Mesodermal cell (in vitro differentiated cells): Measurements from ENCODE around the gene PVALB.

ENCODE experiments used
- H3K27ac ChIP-seq: 2 replicates; pipeline ENCODE4 v1.7.0; 2013; ENCODE audit warnings: mild to moderate bottlenecking, low read depth, low read length, moderate library complexity; ENCODE audit not compliant: severe bottlenecking
- H3K36me3 ChIP-seq: 2 replicates; pipeline ENCODE4 v1.7.1; 2013; ENCODE audit warnings: mild to moderate bottlenecking, low read length, moderate library complexity; ENCODE audit not compliant: control insufficient read depth, insufficient read depth
- H3K4me1 ChIP-seq: one replicate; pipeline ENCODE4 v1.7.1; 2013; ENCODE audit warnings: mild to moderate bottlenecking, low read length; ENCODE audit not compliant: insufficient read depth, control insufficient read depth, poor library complexity, severe bottlenecking
- H3K4me3 ChIP-seq: 2 replicates; pipeline ENCODE4 v1.7.0; 2013; ENCODE audit warnings: low read length, control low read depth, mild to moderate bottlenecking; ENCODE audit not compliant: insufficient read depth, poor library complexity, severe bottlenecking; ENCODE audit errors: extremely low read depth
- H3K9me3 ChIP-seq: 2 replicates; pipeline ENCODE4 v1.7.1; 2013; ENCODE audit warnings: mild to moderate bottlenecking, low read length, moderate library complexity; ENCODE audit not compliant: control insufficient read depth
- WGBS, 2 experiments: methylation state at CpG; one replicate each; pipeline ENCODE4 v1.1.5; 2013; ENCODE audit warnings: missing lambda C conversion rate in 2 of 2; ENCODE audit not compliant: insufficient coverage in 2 of 2; 5-methylcytosine and 5-hydroxymethylcytosine counted together

The PVALB gene

GRCh38 chr22:36858966-36859365, 42.1 kb upstream of the PVALB start:
- no peak overlapping the region for H3K27ac ChIP-seq
- H3K9me3 ChIP-seq, result no peaks in the 10 kb centered on the region
- H3K4me3 ChIP-seq, result no peak overlapping the region
- no peaks in the 10 kb centered on the region for H3K4me1 ChIP-seq
- no peaks in the 10 kb centered on the region for H3K36me3 ChIP-seq
- 56 to 100% methylated on average over 1 of the region's 2 CpGs for WGBS, 2 experiments

GRCh38 chr22:36858156-36858555, 41.3 kb upstream of the PVALB start:
- Histone ChIP-seq H3K27ac (no peak overlapping the region), H3K36me3 (no peaks in the 10 kb centered on the region), H3K4me3 (no peak overlapping the region), H3K9me3 (no peaks in the 10 kb centered on the region), H3K4me1 (no peaks in the 10 kb centered on the region)
- 73 to 80% methylated on average over 2 to 7 of the region's 9 CpGs for WGBS, 2 experiments

GRCh38 chr22:36856792-36857135, 39.9 kb upstream of the PVALB start:
- 76 to 79% methylated on average over 5 to 8 of the region's 8 CpGs for WGBS, 2 experiments
- Histone ChIP-seq H3K4me1 (no peaks in the 10 kb centered on the region), H3K27ac (no peak overlapping the region), H3K9me3 (no peaks in the 10 kb centered on the region), H3K36me3 (no peaks in the 10 kb centered on the region), H3K4me3 (no peak overlapping the region)

- no peaks in the 10 kb centered on the region for H3K4me1 ChIP-seq
- H3K9me3 ChIP-seq, result no peaks in the 10 kb centered on the region
- H3K4me3 ChIP-seq, result no peak overlapping the region
- no peaks in the 10 kb centered on the region for H3K36me3 ChIP-seq
- WGBS, 2 experiments, result 11 to 20% methylated on average over 20 to 29 of the region's 30 CpGs
- no peak overlapping the region for H3K27ac ChIP-seq
These were observed 39.4 kb upstream of the PVALB start for GRCh38 chr22:36856121-36856791.

GRCh38 chr22:36855478-36855877, 38.6 kb upstream of the PVALB start:
- H3K9me3 ChIP-seq, result no peaks in the 10 kb centered on the region
- 86 to 97% methylated on average over 2 to 3 of the region's 3 CpGs for WGBS, 2 experiments
- H3K36me3 ChIP-seq, result no peaks in the 10 kb centered on the region
- no peak overlapping the region for H3K27ac ChIP-seq
- no peaks in the 10 kb centered on the region for H3K4me1 ChIP-seq
- H3K4me3 ChIP-seq, result no peak overlapping the region

- WGBS, 2 experiments, result 82 to 91% methylated on average over 8 to 11 of the region's 16 CpGs
- H3K36me3 ChIP-seq, result no peaks in the 10 kb centered on the region
- H3K27ac ChIP-seq, result no peak overlapping the region
- no peaks in the 10 kb centered on the region for H3K9me3 ChIP-seq
- H3K4me3 ChIP-seq, result no peak overlapping the region
- no peaks in the 10 kb centered on the region for H3K4me1 ChIP-seq
These were observed 36.7 kb upstream of the PVALB start for GRCh38 chr22:36853407-36854099.

GRCh38 chr22:36852056-36852973, 35.5 kb upstream of the PVALB start:
- no peak overlapping the region for H3K27ac ChIP-seq
- no peaks in the 10 kb centered on the region for H3K9me3 ChIP-seq
- WGBS, 2 experiments, result 90 to 100% methylated on average over 2 to 6 of the region's 7 CpGs
- H3K4me1 ChIP-seq, result no peaks in the 10 kb centered on the region
- no peaks in the 10 kb centered on the region for H3K36me3 ChIP-seq
- no peak overlapping the region for H3K4me3 ChIP-seq

- Histone ChIP-seq H3K4me3 (no peak overlapping the region), H3K36me3 (no peaks in the 10 kb centered on the region), H3K4me1 (no peaks in the 10 kb centered on the region), H3K9me3 (no peaks in the 10 kb centered on the region), H3K27ac (no peak overlapping the region)
- 90 to 91% methylated on average over 3 to 9 of the region's 10 CpGs for WGBS, 2 experiments
These were observed 33.8 kb upstream of the PVALB start for GRCh38 chr22:36850682-36851081.

GRCh38 chr22:36850056-36850455, 33.2 kb upstream of the PVALB start:
- H3K4me1 ChIP-seq, result no peaks in the 10 kb centered on the region
- no peaks in the 10 kb centered on the region for H3K9me3 ChIP-seq
- H3K4me3 ChIP-seq, result no peak overlapping the region
- H3K27ac ChIP-seq, result no peak overlapping the region
- no peaks in the 10 kb centered on the region for H3K36me3 ChIP-seq
- 95 to 97% methylated on average over 7 to 13 of the region's 14 CpGs for WGBS, 2 experiments

GRCh38 chr22:36846949-36847348, 30.1 kb upstream of the PVALB start:
- WGBS, 2 experiments, result 64 to 79% methylated on average over 6 of the region's 6 CpGs
- Histone ChIP-seq H3K27ac (no peak overlapping the region), H3K36me3 (no peaks in the 10 kb centered on the region), H3K4me1 (no peaks in the 10 kb centered on the region), H3K9me3 (no peaks in the 10 kb centered on the region), H3K4me3 (no peak overlapping the region)
